ENCODE measurements around the gene PBX1. TPM values are rescaled to one million over a fixed set of nuclear protein-coding genes. Genes with fewer than 3 reads are reported as not detected.

PBX1 gene
- 22.2 and 24.1 TPM in 2 replicates for total RNA-seq
- 9.3 and 10.7 TPM in 2 replicates for polyA plus RNA-seq
- 8.8 and 9.6 TPM in 2 replicates for polyA plus RNA-seq (2011; cell fraction: cytosol; rRNA removed)
- 12.1 and 12.2 TPM in 2 replicates for polyA plus RNA-seq (2011; cell fraction: nucleus; rRNA removed)
- polyA plus RNA-seq (2012), result 2.6 and 3.4 TPM in 2 replicates
- 25.3 and 29.5 TPM in 2 replicates for polyA minus RNA-seq
- polyA minus RNA-seq (2011; cell fraction: cytosol; rRNA and poly(A)+ RNA removed), result 36.3 TPM
- 42.2 and 57.9 TPM in 2 replicates for polyA minus RNA-seq (2011; cell fraction: nucleus; rRNA and poly(A)+ RNA removed)
- percentile 65 among the genes with signal in this experiment for Bru-seq, nascent RNA
- BruChase-seq, experiment 1, labeled RNA remaining after a 6-hour chase, result percentile 55 among the genes with signal in this experiment
- percentile 54 among the genes with signal in this experiment for BruChase-seq, experiment 2, labeled RNA remaining after a 2-hour chase
- long read RNA-seq, partial matches to known transcripts, result 0 of 24 reads
- long read RNA-seq, other reads (novel, unspliced or antisense), result 24 of 24 reads

DNA sequence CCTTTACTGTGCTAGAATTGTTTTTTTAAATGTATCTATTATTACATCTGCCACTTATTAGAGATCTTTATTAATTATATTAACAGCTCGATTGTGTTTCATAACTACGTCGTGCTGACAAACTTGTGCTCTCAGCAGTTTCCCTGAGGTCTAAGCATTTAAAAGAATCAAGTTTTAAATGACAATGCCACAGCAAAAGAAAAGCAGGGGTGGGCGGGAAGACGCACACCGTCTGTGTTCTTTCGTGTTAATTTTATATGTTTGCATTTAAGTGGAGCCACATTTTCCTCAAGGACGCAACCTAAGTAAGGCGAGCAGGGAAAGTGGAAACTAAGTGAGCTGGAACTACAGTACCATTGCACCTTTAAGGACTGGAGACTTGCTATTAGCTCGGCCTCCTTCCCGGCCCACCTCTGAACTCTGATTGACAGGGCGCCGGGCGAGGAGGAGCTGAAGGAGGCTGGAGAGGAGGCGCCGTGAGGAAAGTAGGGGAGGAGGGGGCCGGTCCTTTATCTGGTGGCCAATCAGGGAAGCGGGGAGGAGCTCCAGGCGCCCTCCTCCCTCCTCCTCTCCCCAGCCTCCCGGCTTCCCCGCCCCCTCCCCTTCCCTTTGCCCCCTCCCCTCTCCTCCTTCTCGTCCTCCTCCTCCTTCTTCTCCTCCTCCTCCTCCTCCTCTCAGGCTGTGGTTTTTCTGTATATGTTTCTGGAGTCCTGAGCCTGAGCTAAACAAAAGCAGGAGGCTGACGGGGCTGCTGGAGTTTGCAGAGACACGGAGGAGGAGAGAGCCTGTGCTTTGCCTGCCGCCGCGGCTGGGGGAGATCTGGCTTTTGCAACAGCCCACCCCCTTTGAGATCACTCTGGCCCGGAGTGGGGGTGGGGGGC lies at the start of gene PBX1:
Gene PBX1, plus strand, starts transcription at position 724 of the 881 bp plus-strand sequence.
- peak; percentile 93 for FAIRE-seq
- ChIA-PET POLR2A (interaction anchor here (0.5 to 1.2 kb wide), 10 partner anchors 18 to 218 kb away, joined by 3 to 8 read pairs (median 3); no protein-coding TSS in a partner anchor), CTCF (interaction anchor here (0.9 to 1.7 kb wide), 12 partner anchors 9 to 229 kb away, joined by 3 to 10 read pairs (median 4); no protein-coding TSS in a partner anchor)
- BruUV-seq (replicated peaks), result no TSS peak
- H3K9me1 ChIP-seq (replicated peaks; ENCODE audit: control insufficient read depth, extremely low read depth, insufficient read depth, low read length), result no peaks in the 10 kb centered on the region
- intact Hi-C loops (cut with micrococcal nuclease) (loop anchor here (1.0 to 5.0 kb wide), 6 partner anchors 34 to 1686 kb away; no protein-coding TSS in a partner anchor), dilution Hi-C loops (cut with MboI; ENCODE audit: extremely low pct_ligation_motif_present, low sequenced_read_pairs) (no loop called here)
- peak; percentile 99 for DNase-seq (ENCODE audit: low read depth, low spot score)
- H3K4me2 ChIP-seq (ENCODE audit: insufficient read depth, low read length), result peak within 1 kb of the TSS; percentile 100
- no peaks in the 10 kb centered on the region for H4K20me1 ChIP-seq (replicated peaks; ENCODE audit: control insufficient read depth, extremely low read depth, insufficient read depth, low read length)
- H3K27me3 ChIP-seq (ENCODE audit: control insufficient read depth in 2 of 2, insufficient read depth in 2 of 2, low read length in 2 of 2), result no peaks in the 10 kb centered on the region
- H3K4me3 ChIP-seq (replicated peaks in 1 of 3; ENCODE audit: insufficient read depth in 1 of 3, low read depth in 1 of 3, low read length in 3 of 3), result peak within 1 kb of the TSS; percentile 88 to 99 (median 99)
- no peaks in the 10 kb centered on the region for H3K79me2 ChIP-seq (ENCODE audit: control insufficient read depth, insufficient read depth, low read length)
- peak within 1 kb of the TSS; percentile 86 for H3K9ac ChIP-seq (replicated peaks; ENCODE audit: extremely low read depth, insufficient read depth, low read length)
- peaks cover 40% of the 10 kb centered on the region for H3K4me1 ChIP-seq (ENCODE audit: control insufficient read depth, extremely low read depth, insufficient read depth, low read length)
- peak within 1 kb of the TSS; percentile 100 for H2AFZ ChIP-seq (ENCODE audit: low read depth, low read length)
- H3K9me3 ChIP-seq (replicated peaks; ENCODE audit: control insufficient read depth, insufficient read depth, low read length), result no peaks in the 10 kb centered on the region
- TF ChIP-seq MYC (IDR thresholded peaks at IDR 0.05; ENCODE audit: low read depth, low read length), result no peak
- TF ChIP-seq EZH2 (IDR thresholded peaks at IDR 0.05; ENCODE audit: borderline replicate concordance, low read depth, low read length, severe bottlenecking), result no peak
- peak; percentile 56 for TF ChIP-seq POLR2AphosphoS5 (IDR thresholded peaks at IDR 0.05; ENCODE audit: insufficient read depth, low read depth, low read length)
- TF ChIP-seq JUN (IDR thresholded peaks at IDR 0.05; ENCODE audit: borderline replicate concordance, insufficient read depth, insufficient read length, low read depth), result no peak
- TF ChIP-seq FOS (IDR thresholded peaks at IDR 0.05; ENCODE audit: borderline replicate concordance, insufficient read depth, low read length), result no peak
- peak; percentile 65 for TF ChIP-seq POLR2A (IDR thresholded peaks at IDR 0.05; ENCODE audit: low read depth, low read length)
- H3K36me3 ChIP-seq (ENCODE audit: control insufficient read depth in 2 of 2, extremely low read depth in 1 of 2, insufficient read depth in 2 of 2, low read length in 2 of 2), result no peaks in the 10 kb centered on the region
- H3K27ac ChIP-seq (ENCODE audit: insufficient read depth, low read depth, low read length), result peak within 1 kb of the TSS; percentile 68
